ENCODE measurements around the gene ATMIN. TPM values are rescaled to one million over a fixed set of nuclear protein-coding genes. Genes with fewer than 3 reads are reported as not detected.
A peak's percentile ranks its signal among the peaks of the same experiment; 100 is the strongest.

Gene ATMIN
- 21.2 and 30.5 TPM in 2 replicates for total RNA-seq

GRCh38 chr16:81035398-81035974, at the start of gene ATMIN:
Gene ATMIN (plus strand): TSS chr16:81035842. CDS start chr16:81035871, 29 bp downstream.
- peak; percentile 97 for TF ChIP-seq CTCF (conservative IDR thresholded peaks at IDR 0.05; ENCODE audit: low read depth, low read length)
- DNase-seq (ENCODE audit: low read depth), result no peak
- H3K4me3 ChIP-seq (ENCODE audit: low read depth, low read length), result peak within 1 kb of the TSS; percentile 78

GRCh38 chr16:80986557-80986956, 49.1 kb upstream of the ATMIN start:
- no peak for DNase-seq (ENCODE audit: low read depth)
- no peak for TF ChIP-seq CTCF (conservative IDR thresholded peaks at IDR 0.05; ENCODE audit: low read depth, low read length)
- no peak overlapping the region for H3K4me3 ChIP-seq (ENCODE audit: low read depth, low read length)

- no peak overlapping the region for H3K4me3 ChIP-seq (ENCODE audit: low read depth, low read length)
- no peak for DNase-seq (ENCODE audit: low read depth)
Measured at GRCh38 chr16:80988756-80989155, 46.9 kb upstream of the ATMIN start.

GRCh38 chr16:80989801-80990200, 45.8 kb upstream of the ATMIN start:
- no peak for DNase-seq (ENCODE audit: low read depth)
- no peak overlapping the region for H3K4me3 ChIP-seq (ENCODE audit: low read depth, low read length)
- no peak for TF ChIP-seq CTCF (conservative IDR thresholded peaks at IDR 0.05; ENCODE audit: low read depth, low read length)

More at GRCh38 chr16:80988756-80989155, 46.9 kb upstream of the ATMIN start:
- no peak for TF ChIP-seq CTCF (conservative IDR thresholded peaks at IDR 0.05; ENCODE audit: low read depth, low read length)

GRCh38 chr16:80990577-80990976, 45.1 kb upstream of the ATMIN start:
- no peak for DNase-seq (ENCODE audit: low read depth)
- H3K4me3 ChIP-seq (ENCODE audit: low read depth, low read length), result no peak overlapping the region
- no peak for TF ChIP-seq CTCF (conservative IDR thresholded peaks at IDR 0.05; ENCODE audit: low read depth, low read length)

GRCh38 chr16:80990978-80991377, 44.7 kb upstream of the ATMIN start:
- H3K4me3 ChIP-seq (ENCODE audit: low read depth, low read length), result no peak overlapping the region
- TF ChIP-seq CTCF (conservative IDR thresholded peaks at IDR 0.05; ENCODE audit: low read depth, low read length), result no peak
- DNase-seq (ENCODE audit: low read depth), result no peak

- TF ChIP-seq CTCF (conservative IDR thresholded peaks at IDR 0.05; ENCODE audit: low read depth, low read length), result no peak
- no peak overlapping the region for H3K4me3 ChIP-seq (ENCODE audit: low read depth, low read length)
- no peak for DNase-seq (ENCODE audit: low read depth)
Measured at GRCh38 chr16:80991792-80992430, 43.7 kb upstream of the ATMIN start.
